NCI-H82 treated with DMSO at 0.1 percent for 48 hours (cell line): ENCODE measurements around the gene RNF41.

Experiments used
- DNase-seq: peaks from one replicate; lab custom pipeline; 2025; ENCODE audit not compliant: unreplicated experiment; lab: John Stamatoyannopoulos, UW

Gene RNF41

GRCh38 chr12:56154246-56154771 lies 67.4 kb downstream of the RNF41 start:
- DNase-seq, result peak; percentile 74

DNA sequence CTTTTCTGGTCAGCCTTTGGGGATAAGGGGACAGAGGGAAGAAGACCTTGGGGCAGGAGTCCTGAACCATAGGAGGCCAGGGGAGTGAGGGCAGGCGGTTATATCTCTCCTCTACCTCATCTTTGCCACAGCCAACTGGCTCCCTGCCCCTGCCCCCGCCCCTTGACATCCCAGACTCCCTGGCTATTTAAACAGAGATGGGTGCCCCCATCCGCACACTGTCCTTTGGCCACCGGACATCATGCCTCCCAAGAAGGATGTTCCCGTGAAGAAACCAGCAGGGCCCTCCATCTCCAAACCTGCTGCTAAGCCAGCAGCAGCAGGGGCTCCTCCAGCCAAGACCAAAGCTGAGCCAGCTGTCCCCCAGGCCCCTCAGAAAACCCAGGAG lies 68.0 kb downstream of the RNF41 start:
- DNase-seq, result no peak

GRCh38 chr12:56152756-56153677 lies 68.7 kb downstream of the RNF41 start:
- DNase-seq, result no peak
